GM12878 (cell line): ENCODE measurements around the gene PPM1N. TPM values are rescaled to one million over a fixed set of nuclear protein-coding genes. Genes with fewer than 3 reads are reported as not detected.

Source experiments
- BRCA1 ChIP-seq: IDR thresholded peaks from 2 replicates; pipeline ENCODE4 v1.6.1; 2011; ENCODE audit warnings: low read depth, low read length, improper control_type of control experiment
- DPF2 ChIP-seq: fragments of 450-650 bp; IDR thresholded peaks from 2 replicates; pipeline ENCODE4 v1.6.1; 2017; ENCODE audit warnings: mild to moderate bottlenecking
- EED ChIP-seq: sonication (generic); IDR thresholded peaks from 2 replicates; pipeline ENCODE4 v1.6.1; 2016; ENCODE audit warnings: antibody characterized with exemption, low read depth
- EP300 ChIP-seq, 2 experiments: fragments of 150-350 bp in 1 of 2; IDR thresholded peaks; 2 replicates each; pipeline ENCODE4 v1.6.1; 2011 to 2012; ENCODE audit warnings: low read depth in 2 of 2, low read length in 2 of 2, borderline replicate concordance in 1 of 2, improper control_type of control experiment in 1 of 2, inconsistent platforms in 1 of 2; ENCODE audit not compliant: control insufficient read depth in 1 of 2
- FOS ChIP-seq: IDR thresholded peaks from 3 replicates; pipeline ENCODE4 v1.6.1; 2011; ENCODE audit warnings: borderline replicate concordance; ENCODE audit not compliant: insufficient read length; ENCODE audit errors: extremely low read depth
- HCFC1 ChIP-seq: fragments of 150-350 bp; IDR thresholded peaks from 2 replicates; pipeline ENCODE4 v1.6.1; 2014; ENCODE audit warnings: low read length
- IRF4 ChIP-seq: IDR thresholded peaks from 2 replicates; pipeline ENCODE4 v1.6.1; 2011; ENCODE audit warnings: low read depth, low read length
- JUNB ChIP-seq: IDR thresholded peaks from 2 replicates; pipeline ENCODE4 v1.6.1; 2016; ENCODE audit warnings: antibody characterized with exemption, mild to moderate bottlenecking
- MTA3 ChIP-seq: IDR thresholded peaks from 2 replicates; pipeline ENCODE4 v1.6.1; 2012; ENCODE audit warnings: low read length, inconsistent platforms, borderline replicate concordance
- MYC ChIP-seq: IDR thresholded peaks from 2 replicates; pipeline ENCODE4 v1.6.1; 2011; ENCODE audit warnings: mild to moderate bottlenecking, low read length, moderate library complexity, inconsistent platforms; ENCODE audit not compliant: insufficient read depth, insufficient replicate concordance, insufficient read length, severe bottlenecking
- NBN ChIP-seq: fragments of 450-650 bp; IDR thresholded peaks from 2 replicates; pipeline ENCODE4 v1.6.1; 2016
- NR2F1 ChIP-seq: fragments of 450-650 bp; conservative IDR thresholded peaks from 2 replicates; pipeline ENCODE4 v1.6.1; 2017; ENCODE audit warnings: mild to moderate bottlenecking
- RAD21 ChIP-seq: IDR thresholded peaks from 2 replicates; pipeline ENCODE4 v1.6.1; 2011; ENCODE audit warnings: mild to moderate bottlenecking, low read depth, low read length, moderate library complexity; ENCODE audit not compliant: insufficient read depth
- RB1 ChIP-seq: fragments of 450-650 bp; formaldehyde crosslinking; IDR thresholded peaks from 2 replicates; pipeline ENCODE4 v1.6.1; 2017; ENCODE audit warnings: mild to moderate bottlenecking, borderline replicate concordance
- REST ChIP-seq: IDR thresholded peaks from 2 replicates; pipeline ENCODE4 v1.6.1; 2012; ENCODE audit warnings: mild to moderate bottlenecking, low read depth, low read length
- SIN3A ChIP-seq: IDR thresholded peaks from 2 replicates; pipeline ENCODE4 v1.6.1; 2012; ENCODE audit warnings: low read depth, low read length, improper control_type of control experiment
- SMC3 ChIP-seq: IDR thresholded peaks from 2 replicates; pipeline ENCODE4 v1.6.1; 2011; ENCODE audit warnings: low read length, improper control_type of control experiment, borderline replicate concordance
- SREBF2 ChIP-seq: IDR thresholded peaks from 2 replicates; pipeline ENCODE4 v1.6.1; 2012; ENCODE audit warnings: mild to moderate bottlenecking, low read length
- TCF12 ChIP-seq: IDR thresholded peaks from 2 replicates; pipeline ENCODE4 v1.6.1; 2011; ENCODE audit warnings: low read depth, mild to moderate bottlenecking, low read length
- USF1 ChIP-seq: IDR thresholded peaks from 2 replicates; pipeline ENCODE4 v1.6.1; 2011; ENCODE audit warnings: borderline replicate concordance, low read depth, mild to moderate bottlenecking, moderate library complexity, mixed read lengths, low read length; ENCODE audit not compliant: insufficient read depth; ENCODE audit errors: extremely low read length
- ZBED1 ChIP-seq: IDR thresholded peaks from 2 replicates; pipeline ENCODE4 v1.6.1; 2016; ENCODE audit warnings: borderline replicate concordance
- polyA plus RNA-seq, 11 experiments: library from polyadenylated mRNA; depleted of rRNA in 4 of 11; unstranded in 6 of 11; stranded (reverse) in 5 of 11; fragments of >200 nt; fragmentation: Nextera tagmentation in 4 of 11; fragmentation: Illumina TruSeq in 1 of 11; extraction: Ambion mirVana in 4 of 11; extraction: Trizol in 1 of 11; gene quantifications; 1 replicate in 1 of 11; 2 replicates in 10 of 11; pipeline versions ENCODE4 v1.2.1 to v1.2.3, GENCODE V29; 2011 to 2016; ENCODE audit warnings: inconsistent platforms in 2 of 11, missing spikeins in 2 of 11, low read depth in 1 of 11
- total RNA-seq, 4 experiments: library from RNA; depleted of rRNA in 3 of 4; stranded (reverse); fragments of >200 nt in 3 of 4; fragmentation: Illumina TruSeq in 1 of 4; extraction: Trizol in 1 of 4; gene quantifications; 2 replicates each; pipeline versions ENCODE4 v1.2.1 to v1.2.3, GENCODE V29; 2013 to 2021
- TF ChIP-seq, protein P1 (sequence below): IDR thresholded peaks from 2 replicates; pipeline ENCODE4 v1.6.1; 2012; ENCODE audit warnings: improper control_type of control experiment, low read depth, low read length; ENCODE audit not compliant: insufficient replicate concordance

PPM1N gene
- total and polyA plus RNA-seq, 10 of the 15 experiments (the other 5 are each of a cell fraction or from before 2014, with no cell fraction given) = 1.6 to 5.4 (median 3.7) TPM

DNA sequence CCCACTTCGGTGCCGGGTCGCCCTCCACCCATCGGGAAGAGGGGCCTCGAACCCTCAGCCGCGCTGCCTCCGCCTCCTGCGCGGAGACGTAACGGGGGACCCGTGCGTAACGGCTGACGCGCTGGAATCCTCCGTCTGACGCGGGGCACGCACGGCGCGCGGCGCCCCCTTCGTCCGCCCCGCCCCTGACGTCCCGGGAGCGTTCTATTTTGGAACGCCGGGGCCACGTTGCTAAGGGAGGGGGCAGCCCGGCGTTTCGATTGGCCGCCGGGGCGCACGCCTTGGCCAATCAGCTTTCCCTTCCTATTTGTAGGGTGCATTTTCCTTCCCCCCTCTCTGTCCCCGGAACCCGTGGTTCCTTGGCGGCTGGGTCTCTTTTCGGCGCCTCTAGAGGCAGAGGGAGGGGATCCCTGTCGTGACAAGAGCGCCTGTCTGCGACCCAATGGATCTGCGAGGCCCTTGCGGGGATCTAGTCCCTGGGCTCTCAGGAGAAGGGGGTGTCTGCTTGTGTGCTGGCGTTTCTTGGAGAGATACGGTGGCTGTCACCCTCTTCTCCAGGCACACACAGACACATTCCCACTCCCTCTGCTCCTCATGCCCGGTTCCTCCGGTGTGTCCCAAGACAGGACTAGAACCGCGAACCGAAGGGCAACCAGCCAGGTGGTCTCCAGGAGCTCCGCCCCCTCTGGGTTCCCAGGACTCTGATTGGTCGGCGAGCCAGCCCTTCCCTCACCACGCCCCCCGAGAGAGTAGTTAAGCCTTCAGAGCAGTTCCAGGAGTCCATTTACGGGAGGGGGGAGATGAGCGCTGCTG lies 28.9 kb upstream of the PPM1N start (continued):
- no peak for TF ChIP-seq RAD21
- peak; percentile 90; the same call in 1 of the 2 replicates for TF ChIP-seq ZBED1
- peak; percentile 75 for TF ChIP-seq NBN
- TF ChIP-seq MTA3 = no peak
- peak; percentile 46 for TF ChIP-seq DPF2
- peak; percentile 87 for TF ChIP-seq SIN3A
- TF ChIP-seq, protein P1, sequence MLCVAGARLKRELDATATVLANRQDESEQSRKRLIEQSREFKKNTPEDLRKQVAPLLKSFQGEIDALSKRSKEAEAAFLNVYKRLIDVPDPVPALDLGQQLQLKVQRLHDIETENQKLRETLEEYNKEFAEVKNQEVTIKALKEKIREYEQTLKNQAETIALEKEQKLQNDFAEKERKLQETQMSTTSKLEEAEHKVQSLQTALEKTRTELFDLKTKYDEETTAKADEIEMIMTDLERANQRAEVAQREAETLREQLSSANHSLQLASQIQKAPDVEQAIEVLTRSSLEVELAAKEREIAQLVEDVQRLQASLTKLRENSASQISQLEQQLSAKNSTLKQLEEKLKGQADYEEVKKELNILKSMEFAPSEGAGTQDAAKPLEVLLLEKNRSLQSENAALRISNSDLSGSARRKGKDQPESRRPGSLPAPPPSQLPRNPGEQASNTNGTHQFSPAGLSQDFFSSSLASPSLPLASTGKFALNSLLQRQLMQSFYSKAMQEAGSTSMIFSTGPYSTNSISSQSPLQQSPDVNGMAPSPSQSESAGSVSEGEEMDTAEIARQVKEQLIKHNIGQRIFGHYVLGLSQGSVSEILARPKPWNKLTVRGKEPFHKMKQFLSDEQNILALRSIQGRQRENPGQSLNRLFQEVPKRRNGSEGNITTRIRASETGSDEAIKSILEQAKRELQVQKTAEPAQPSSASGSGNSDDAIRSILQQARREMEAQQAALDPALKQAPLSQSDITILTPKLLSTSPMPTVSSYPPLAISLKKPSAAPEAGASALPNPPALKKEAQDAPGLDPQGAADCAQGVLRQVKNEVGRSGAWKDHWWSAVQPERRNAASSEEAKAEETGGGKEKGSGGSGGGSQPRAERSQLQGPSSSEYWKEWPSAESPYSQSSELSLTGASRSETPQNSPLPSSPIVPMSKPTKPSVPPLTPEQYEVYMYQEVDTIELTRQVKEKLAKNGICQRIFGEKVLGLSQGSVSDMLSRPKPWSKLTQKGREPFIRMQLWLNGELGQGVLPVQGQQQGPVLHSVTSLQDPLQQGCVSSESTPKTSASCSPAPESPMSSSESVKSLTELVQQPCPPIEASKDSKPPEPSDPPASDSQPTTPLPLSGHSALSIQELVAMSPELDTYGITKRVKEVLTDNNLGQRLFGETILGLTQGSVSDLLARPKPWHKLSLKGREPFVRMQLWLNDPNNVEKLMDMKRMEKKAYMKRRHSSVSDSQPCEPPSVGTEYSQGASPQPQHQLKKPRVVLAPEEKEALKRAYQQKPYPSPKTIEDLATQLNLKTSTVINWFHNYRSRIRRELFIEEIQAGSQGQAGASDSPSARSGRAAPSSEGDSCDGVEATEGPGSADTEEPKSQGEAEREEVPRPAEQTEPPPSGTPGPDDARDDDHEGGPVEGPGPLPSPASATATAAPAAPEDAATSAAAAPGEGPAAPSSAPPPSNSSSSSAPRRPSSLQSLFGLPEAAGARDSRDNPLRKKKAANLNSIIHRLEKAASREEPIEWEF = no peak
- TF ChIP-seq EED = no peak
- peak; percentile 12; the same call in 1 of the 2 replicates for TF ChIP-seq HCFC1
- TF ChIP-seq NR2F1 = no peak
- TF ChIP-seq RB1 = peak; percentile 74
- no peak for TF ChIP-seq IRF4
- peak; percentile 66 for TF ChIP-seq MYC
- TF ChIP-seq TCF12 = no peak; the same call in 1 of the 2 replicates
- peak; percentile 17 for TF ChIP-seq FOS
- TF ChIP-seq EP300 (IDR thresholded peaks at IDR 0.05; ENCODE audit: borderline replicate concordance in 1 of 2, control insufficient read depth in 1 of 2, low read depth in 2 of 2, low read length in 2 of 2) = peak in 1 of 2 experiments; percentile 11; a peak in 1 of 4 replicates
- no peak for TF ChIP-seq JUNB
- TF ChIP-seq USF1 = peak; percentile 11
- TF ChIP-seq SREBF2 = no peak
- TF ChIP-seq REST = no peak
- no peak for TF ChIP-seq BRCA1
- TF ChIP-seq SMC3 = no peak
